Left ventricle myocardium superior (tissue), 1 donor: ENCODE data around the gene SLC12A8. TPM values are rescaled to one million over a fixed set of nuclear protein-coding genes. Genes with fewer than 3 reads are reported as not detected.

ENCODE experiments used
- ATAC-seq: fragments of 200-7000 bp; cut with Tn5 transposase; one replicate; pipeline ENCODE4 v1.9.1; 2020; ENCODE audit warnings: mild to moderate bottlenecking, moderate library complexity
- DNase-seq: peaks from one replicate; pipeline ENCODE4 v3.0.0-alpha.2; 2020
- intact Hi-C: fragments of 100-400 bp; cut with micrococcal nuclease; formaldehyde crosslinking; loops from one replicate; pipeline ENCODE4 v1.11.0; 2022
- total RNA-seq: library from RNA; stranded (reverse); fragmentation: NEBNext Ultra II Directional; extraction: Animal tissue kit (Norgen Biotek cat#: 25700); gene quantifications from one replicate; pipeline ENCODE4 v1.2.1, GENCODE V29; 2021
- donor health status: DM: no; HTN: yes; CAD: no; lungs with severe emphysema.

Gene SLC12A8
- total RNA-seq, 1 donor from 2014 or later, result 0.52 TPM

- DNase-seq, result no peak
- no peak for ATAC-seq
- intact Hi-C loops, result no loop called here
Observed at GRCh38 chr3:125052624-125053303, 159.8 kb downstream of the SLC12A8 start.

- intact Hi-C loops, result no loop called here
- peak; percentile 81 for DNase-seq
- ATAC-seq, result peak; percentile 32
Observed at GRCh38 chr3:125051715-125052581, 160.6 kb downstream of the SLC12A8 start.

GRCh38 chr3:125051205-125051604 lies 161.3 kb downstream of the SLC12A8 start:
- ATAC-seq, result no peak
- intact Hi-C loops, result no loop called here
- no peak for DNase-seq

GRCh38 chr3:125050488-125051090 lies 162.0 kb downstream of the SLC12A8 start:
- DNase-seq (no peak), ATAC-seq (no peak)
- intact Hi-C loops, result no loop called here

DNA sequence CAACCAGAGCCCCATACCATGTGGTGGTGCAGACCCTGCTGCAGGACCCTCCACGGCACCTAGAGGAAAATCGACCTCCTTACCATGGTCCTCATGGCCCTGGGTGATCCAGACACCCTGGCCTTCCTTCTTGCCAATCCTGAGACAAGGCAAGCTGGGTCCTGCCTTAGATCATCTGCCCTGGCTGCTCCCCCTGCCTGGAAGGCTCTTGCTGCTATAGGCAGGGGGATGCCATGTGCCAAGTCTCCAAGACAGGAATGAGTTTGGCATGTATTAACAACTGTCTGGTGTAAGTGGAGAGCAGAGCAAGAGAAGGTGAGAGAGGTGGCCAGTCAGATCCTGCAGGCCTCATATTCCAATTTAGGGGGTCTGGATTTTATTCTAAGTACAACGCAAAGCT lies 164.3 kb downstream of the SLC12A8 start:
- intact Hi-C loops, result no loop called here
- ATAC-seq (peak; percentile 10), DNase-seq (no peak)

DNA sequence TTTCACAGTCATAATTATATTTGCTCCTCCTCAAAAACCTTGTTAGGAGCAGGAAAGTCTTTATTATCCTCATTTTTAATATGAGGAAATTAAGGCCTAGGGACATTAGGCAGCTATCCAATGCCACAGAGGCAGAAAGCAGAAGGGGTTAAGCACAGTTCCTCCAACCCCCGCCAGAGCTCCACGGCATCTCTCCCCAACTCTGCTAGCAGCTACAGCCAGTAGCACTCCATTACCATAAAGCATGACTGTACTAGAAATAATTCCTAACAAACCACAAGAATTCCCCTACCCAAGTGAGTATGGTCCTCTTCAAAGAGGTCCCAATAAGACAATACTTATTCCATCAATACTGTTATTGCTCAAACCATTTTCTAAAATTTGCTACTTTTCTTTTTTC lies 166.6 kb downstream of the SLC12A8 start:
- ATAC-seq (no peak), DNase-seq (no peak)
- intact Hi-C loops, result no loop called here

GRCh38 chr3:125045194-125045593 lies 167.4 kb downstream of the SLC12A8 start:
- no peak for DNase-seq
- intact Hi-C loops, result no loop called here
- no peak for ATAC-seq

DNA sequence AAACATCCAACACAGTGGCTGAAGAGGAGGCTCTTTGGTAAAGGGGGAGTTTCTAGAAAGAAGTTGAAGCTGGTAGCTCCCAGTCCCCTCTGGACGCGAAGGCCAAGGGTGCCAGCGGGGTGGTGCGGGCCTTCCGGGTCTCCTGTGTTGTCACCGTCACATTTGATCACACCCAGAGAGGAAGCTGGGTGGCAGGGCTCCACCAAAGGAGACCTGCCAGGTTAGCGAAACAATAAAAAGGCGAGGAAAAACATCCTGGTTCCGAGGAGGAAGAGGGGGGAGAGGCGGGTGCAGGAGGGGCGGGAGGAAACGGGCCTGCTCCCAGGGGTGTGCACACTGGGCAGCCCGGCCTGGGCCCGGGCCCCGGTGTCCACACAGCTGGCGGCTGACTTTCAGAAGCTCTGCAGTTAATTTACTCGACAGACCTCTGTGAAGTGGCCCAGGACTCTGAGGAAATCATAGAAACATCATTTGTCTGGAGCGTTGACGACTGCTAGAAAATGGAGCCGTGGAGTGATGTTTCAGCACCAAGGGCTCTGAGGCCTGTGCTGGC lies 168.9 kb downstream of the SLC12A8 start:
- DNase-seq, result peak; percentile 74
- intact Hi-C loops, result no loop called here

DNA sequence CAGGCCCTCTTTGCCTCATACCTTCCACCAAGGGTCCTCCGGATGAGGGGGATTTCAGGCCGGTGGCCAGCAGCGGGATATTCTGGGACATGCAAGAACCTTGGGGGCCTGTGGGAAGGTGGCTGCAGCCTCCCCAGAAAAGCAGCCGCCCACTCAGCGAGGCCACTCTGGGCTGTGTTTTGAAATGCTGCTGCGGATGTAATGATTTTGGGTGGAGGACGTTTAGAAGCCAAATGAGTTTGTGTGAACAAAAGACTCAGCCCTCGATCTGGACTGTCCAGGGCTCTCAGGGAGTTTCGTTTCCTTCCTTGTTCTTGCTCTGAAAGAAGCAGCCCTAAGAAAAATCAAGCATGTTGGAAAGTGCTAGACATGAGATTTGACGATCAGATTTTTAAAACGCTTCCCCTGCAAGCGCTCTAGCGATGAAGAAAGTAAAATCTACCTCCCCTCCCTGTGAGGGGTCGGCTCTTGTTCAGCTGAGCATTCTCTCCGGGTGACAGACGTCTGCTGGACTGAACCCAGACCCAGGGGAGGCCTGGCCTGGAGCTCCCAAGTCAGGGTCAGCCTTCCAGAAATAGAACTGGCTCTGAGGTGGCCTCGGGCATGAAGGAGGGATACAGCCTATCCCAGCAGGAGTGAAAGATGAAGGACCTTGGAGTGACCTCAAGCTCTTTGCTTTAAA lies 169.7 kb downstream of the SLC12A8 start:
- intact Hi-C loops, result no loop called here
- DNase-seq (peak; percentile 72), ATAC-seq (peak; percentile 80)

More for the DNA sequence above, 168.9 kb downstream of the SLC12A8 start:
- ATAC-seq, result peak; percentile 61

DNA sequence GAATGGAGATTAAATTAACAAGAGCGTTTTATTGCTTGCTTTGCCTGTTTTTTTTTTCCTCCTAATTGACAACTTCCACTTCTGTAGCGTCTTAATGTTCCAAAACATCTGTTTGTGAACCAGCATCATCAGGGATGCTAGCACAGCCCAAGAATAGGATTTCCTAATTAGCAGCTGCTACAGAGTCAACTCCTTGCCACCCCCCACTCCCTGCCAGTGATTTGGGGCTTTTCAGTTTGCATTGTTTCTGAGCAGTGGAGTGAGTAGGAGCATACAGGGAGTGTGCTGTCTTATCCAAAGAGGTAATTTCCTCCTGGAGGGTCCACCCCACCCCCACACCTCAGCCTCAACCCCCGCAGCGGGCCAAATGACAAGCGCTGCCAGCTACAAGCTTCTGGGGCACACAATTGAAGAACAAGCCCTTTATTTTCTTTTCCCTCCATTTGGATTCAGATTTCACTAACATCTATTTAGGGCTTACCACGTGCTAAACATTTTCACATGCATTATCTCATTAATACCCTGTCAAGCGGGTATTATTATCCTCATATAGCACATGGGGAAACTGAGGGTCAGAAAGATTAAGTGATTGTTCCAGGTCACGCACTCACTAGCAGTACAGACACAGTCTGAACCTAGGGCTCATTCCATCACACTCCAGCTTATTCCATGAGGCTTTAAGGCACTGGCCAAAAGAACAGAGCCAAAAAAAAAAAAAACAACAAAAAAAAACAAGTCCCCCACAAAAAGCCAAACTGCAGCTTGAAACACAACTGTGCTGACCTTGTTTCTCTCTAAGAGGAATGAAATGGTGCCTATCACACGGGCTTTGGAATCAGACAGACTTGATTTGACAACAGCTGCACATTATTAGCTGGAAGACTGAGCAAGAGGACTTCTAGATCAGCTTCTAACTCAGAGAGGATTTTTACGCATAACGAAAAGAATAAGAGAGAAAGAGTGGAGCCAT lies 173.1 kb downstream of the SLC12A8 start:
- ATAC-seq (peak; percentile 26), DNase-seq (peak; percentile 26)
- intact Hi-C loops, result no loop called here

- ATAC-seq (no peak), DNase-seq (no peak)
- intact Hi-C loops, result no loop called here
Observed at GRCh38 chr3:125037498-125038150, 174.9 kb downstream of the SLC12A8 start.

GRCh38 chr3:125035217-125035616 lies 177.3 kb downstream of the SLC12A8 start:
- intact Hi-C loops, result no loop called here
- ATAC-seq (no peak), DNase-seq (no peak)

DNA sequence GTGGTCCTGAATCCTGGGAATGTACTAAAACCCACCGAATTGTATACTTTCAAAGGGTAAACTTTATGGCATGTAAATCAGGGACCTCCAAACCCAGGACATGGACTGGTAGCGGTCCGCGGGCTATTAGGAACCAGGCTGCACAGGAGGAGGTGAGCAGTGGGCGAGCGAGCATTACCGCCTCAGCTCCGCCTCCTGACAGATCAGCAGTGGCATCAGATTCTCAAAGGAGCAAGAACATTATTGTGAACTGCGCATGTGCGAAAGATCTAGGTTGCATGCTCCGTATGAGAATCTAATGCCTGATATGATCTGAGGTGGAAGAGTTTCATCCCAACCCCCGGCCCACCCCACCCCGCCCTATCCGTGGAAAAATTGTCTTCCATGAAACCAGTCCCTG lies 178.9 kb downstream of the SLC12A8 start:
- no peak for DNase-seq
- no peak for ATAC-seq
- intact Hi-C loops, result no loop called here

DNA sequence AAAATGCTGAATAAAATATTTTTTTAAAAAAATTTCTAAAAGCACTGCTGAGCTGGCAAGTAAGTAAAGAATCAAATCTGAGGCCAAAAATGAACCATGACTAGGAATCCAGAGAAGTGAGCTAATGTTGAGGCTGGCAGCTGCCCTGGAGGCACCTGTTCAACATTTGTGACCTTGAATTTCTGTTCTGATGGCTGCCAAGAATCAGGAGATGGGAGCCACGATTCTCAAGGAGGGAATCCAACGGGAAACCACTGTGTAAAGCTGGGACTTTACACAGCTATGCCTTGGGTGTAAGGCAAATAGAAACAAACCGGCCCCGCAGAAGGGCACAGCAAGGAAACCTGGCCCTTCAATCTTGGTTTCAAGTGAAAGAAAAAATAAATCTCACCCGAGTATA lies 179.4 kb downstream of the SLC12A8 start:
- ATAC-seq, result peak; percentile 5
- intact Hi-C loops, result no loop called here
- no peak for DNase-seq

DNA sequence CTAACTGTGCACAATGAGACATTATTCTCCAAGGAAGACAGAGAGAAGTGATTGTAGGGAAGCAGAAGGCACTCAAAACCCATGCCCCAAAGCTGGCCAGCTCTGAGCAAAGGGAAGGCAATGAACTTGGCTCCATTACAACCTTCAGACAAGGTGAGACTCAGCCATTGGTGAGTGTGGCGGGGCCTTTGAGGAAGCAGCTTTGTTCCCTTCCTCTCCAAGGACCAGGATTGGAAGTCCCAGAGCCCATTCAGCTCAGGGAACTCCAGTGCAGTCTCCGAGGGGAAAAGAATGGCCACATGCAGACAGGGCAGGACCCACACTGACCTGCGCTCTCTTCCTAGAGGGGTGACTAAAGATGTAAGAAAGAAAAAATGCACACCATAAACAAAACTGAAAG lies 179.9 kb downstream of the SLC12A8 start:
- peak; percentile 32 for ATAC-seq
- no peak for DNase-seq

More for the DNA sequence above, 179.9 kb downstream of the SLC12A8 start:
- intact Hi-C loops, result no loop called here
